GM19463 (cell line): ENCODE measurements around the gene TRIM72.
"Not testable (repeated sequence)": the region's sequence is repeated elsewhere in the genome, so short reads cannot be mapped to it uniquely, and the experiment has no call there.

Source experiments
- ATAC-seq: cut with Tn5 transposase; IDR thresholded peaks from one replicate; pipeline ENCODE4 v1.9.1; 2021; ENCODE audit warnings: mild to moderate bottlenecking, moderate library complexity; ENCODE audit not compliant: unreplicated experiment

Gene TRIM72

GRCh38 chr16:31251435-31251834 lies 37.5 kb downstream of the TRIM72 start:
- no peak for ATAC-seq

GRCh38 chr16:31253642-31254045 lies 39.7 kb downstream of the TRIM72 start:
- ATAC-seq = no peak

DNA sequence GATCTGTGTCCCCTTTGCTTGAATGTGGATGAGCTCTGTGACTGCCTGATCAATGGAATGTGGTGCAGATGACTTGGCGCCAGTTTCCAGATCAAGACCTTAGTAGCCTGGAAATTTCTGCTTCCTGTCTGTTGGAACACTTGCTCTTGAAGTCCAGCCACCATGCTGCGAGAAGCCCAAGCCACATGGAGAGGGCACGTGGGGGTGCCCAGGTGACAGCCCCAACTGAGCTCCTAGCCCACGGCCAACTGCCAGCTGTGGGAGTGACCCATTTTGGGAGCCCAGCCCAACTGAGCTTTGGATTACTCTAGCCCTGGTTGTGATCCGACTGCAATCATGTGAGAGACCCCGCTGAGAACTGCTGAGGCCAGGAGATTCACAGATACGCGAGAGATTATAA lies 42.5 kb downstream of the TRIM72 start:
- ATAC-seq = no peak

DNA sequence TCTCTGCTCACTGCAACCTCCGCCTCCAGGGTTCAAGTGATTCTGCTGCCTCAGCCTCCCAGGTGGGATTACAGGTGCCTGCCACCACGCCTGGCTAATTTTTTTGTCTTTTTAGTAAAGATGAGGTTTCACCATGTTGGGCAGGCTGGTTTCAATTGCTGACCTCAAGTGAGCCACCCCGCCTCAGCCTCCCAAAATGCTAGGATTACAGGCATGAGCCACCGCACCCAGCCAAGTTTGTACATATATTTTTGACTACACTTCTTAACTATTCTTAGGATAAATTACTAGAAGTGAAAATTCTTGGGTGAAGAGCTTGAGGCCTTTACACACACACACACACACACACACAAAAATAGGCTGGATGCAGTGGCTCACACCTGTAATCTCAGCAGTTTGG lies 44.4 kb downstream of the TRIM72 start:
- no peak for ATAC-seq

DNA sequence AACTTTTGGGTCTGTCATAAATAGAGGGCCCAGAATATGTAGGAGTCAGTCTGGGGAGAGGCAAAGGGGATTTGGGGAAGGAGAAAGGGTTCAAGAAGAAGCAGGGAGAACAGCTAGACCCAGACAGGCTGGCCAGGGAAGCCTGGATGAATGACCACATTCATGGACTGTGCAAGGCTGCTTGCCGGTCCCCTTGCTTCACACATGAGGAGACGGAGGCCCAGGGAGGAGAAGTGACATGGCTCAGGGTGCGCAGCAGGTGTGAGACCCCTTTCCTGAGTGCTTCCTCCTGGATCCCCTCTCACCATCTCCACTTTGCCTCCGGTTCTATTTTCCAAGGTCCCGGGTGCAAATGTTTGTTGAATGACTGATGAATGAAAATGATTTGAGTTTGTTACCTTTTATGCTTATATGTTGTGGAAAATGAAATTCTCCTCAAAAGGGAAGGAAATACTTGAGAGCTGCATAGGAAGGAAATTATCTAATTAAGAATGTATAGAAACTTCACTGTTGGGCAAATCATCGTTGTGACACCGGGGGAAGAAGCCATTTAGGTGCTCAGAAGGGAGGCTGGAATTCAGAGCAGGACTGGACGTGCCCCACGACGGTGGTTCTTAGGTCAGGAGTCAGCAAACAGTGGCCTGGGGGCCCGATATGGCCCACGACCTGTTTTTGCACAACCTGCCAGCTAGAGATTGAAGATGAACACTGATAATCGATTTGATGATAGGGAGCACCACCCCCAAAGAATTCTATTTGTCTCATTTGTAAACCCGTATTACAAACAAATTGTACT lies 46.4 kb downstream of the TRIM72 start:
- ATAC-seq = no peak

GRCh38 chr16:31262084-31262483 lies 48.2 kb downstream of the TRIM72 start:
- ATAC-seq = no peak

DNA sequence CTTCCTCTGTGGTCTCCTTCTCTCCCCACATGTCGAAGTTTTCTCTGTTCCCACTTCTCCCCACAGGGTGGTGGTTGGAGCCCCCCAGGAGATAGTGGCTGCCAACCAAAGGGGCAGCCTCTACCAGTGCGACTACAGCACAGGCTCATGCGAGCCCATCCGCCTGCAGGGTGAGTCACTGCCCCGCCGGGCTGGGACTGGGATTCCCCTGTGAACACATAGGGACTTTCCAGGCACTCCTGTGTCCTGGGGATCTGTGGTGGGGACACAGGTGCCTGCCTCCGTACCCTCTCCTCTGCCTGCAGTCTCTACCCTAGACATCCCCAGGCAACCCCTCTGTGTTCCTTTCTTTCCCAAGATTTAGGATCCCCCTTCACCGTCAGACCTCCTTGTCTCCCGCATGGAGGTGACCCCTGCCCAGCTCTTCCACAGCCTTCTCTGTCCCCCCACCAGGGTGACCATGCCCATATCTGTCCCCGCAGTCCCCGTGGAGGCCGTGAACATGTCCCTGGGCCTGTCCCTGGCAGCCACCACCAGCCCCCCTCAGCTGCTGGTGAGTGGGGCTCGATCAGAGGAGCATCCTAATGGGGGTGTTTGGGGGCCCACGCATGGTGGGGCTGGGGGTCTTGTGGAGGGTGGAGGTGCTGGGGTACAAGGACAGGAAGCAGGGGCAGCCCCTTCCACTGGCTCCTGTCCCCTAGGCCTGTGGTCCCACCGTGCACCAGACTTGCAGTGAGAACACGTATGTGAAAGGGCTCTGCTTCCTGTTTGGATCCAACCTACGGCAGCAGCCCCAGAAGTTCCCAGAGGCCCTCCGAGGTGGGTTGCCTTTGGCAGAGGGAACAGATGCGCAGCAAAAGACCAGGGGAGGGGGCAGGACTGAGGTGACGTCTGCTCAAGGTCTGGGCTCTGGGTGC lies 51.7 kb downstream of the TRIM72 start:
- peak; percentile 95 for ATAC-seq

GRCh38 chr16:31267332-31268032 lies 53.6 kb downstream of the TRIM72 start:
- ATAC-seq = no peak

DNA sequence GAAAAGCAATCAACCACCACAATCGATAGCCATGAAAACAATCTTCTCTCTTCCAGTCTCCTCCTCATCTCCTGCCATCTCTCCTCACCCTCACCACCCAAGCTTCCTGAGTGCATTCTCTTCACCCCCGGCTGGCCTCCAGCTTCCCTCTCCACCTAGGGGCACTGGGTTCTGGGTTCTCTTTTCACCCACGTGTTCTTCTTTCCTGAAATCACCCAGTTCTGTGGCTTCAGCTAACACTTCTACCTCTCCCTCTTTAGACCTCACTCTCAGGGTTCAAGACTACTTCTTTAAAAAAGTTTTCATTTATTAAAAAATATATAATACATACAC lies 54.1 kb downstream of the TRIM72 start:
- no peak for ATAC-seq

- ATAC-seq = no peak
Measured at GRCh38 chr16:31268891-31269290, 55.0 kb downstream of the TRIM72 start.

DNA sequence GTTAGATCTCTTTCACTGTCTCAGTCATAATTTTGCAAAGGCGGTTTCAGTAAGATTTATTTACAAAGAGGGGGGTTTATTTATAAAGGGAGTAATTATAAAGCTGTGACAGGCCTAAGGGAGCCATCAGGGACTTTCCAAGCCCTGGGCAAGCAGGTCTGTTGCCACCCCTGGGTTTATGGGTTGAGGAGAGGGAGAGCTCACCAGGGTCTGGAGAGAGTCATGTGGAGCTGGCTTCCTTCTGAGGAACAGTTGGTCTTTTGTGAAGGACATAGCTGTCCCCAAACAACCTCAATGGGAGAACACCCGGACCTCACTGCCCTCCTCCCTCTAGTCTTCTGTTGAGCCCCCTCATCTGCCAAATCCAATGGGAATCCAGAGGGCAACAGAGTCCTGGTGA lies 55.6 kb downstream of the TRIM72 start:
- ATAC-seq = no peak

DNA sequence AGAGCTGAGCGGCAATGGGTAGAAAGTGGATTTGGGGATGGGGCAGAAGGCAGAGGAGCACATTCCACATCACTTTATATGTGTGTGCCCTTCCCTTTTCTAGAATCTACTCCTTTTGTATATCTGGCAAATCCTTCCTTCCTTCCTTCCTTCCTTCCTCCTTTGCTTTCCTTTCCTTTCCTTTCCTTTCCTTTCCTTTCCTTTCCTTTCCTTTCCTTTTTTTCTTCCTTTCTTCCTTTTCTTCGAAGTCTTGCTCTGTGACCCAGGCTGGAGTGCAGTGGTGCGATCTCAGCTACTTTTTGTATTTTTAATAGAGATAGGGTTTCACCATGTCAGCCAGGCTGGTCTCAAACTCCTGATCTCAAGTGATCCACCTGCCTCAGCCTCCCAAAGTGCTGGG lies 56.1 kb downstream of the TRIM72 start:
- not testable (repeated sequence) for ATAC-seq

DNA sequence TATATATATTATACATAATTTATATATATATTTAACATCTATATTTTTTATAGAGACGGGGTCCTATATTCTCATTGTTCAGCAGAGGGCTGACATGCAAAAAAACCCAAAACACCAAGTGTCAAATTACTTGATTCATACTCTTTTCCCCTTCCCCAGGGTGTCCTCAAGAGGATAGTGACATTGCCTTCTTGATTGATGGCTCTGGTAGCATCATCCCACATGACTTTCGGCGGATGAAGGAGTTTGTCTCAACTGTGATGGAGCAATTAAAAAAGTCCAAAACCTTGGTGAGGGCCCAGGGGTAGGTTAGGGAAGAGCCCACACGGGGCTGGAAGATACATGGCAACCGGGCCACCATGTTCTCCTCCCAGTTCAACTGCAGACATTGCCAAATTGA lies 56.9 kb downstream of the TRIM72 start:
- ATAC-seq = no peak

DNA sequence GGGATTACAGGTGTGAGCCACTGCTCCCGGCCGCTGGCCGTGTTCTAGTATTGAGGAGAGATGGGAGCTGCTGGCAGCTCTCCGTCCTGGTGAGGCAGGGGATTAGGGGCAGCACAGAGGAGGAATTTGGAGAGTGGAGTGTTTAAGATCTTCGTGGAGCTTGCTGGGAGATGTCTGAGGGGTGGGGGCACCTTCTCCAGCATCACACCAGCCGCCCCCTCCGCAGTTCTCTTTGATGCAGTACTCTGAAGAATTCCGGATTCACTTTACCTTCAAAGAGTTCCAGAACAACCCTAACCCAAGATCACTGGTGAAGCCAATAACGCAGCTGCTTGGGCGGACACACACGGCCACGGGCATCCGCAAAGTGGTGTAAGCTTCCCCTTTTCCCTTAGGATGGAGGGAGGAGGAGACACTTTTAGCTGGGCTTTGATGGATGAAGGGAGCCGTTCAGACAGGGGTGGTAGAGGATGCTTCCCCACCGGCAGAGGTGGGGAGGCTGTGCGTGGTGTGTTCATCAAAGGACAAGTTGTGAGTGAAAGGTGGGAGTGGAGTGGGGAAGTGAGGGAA lies 57.8 kb downstream of the TRIM72 start:
- no peak for ATAC-seq

- ATAC-seq = no peak
Measured at GRCh38 chr16:31273187-31273586, 59.3 kb downstream of the TRIM72 start.

GRCh38 chr16:31273676-31274075 lies 59.8 kb downstream of the TRIM72 start:
- no peak for ATAC-seq

- no peak for ATAC-seq
Measured at GRCh38 chr16:31274831-31275816, 61.2 kb downstream of the TRIM72 start.

DNA sequence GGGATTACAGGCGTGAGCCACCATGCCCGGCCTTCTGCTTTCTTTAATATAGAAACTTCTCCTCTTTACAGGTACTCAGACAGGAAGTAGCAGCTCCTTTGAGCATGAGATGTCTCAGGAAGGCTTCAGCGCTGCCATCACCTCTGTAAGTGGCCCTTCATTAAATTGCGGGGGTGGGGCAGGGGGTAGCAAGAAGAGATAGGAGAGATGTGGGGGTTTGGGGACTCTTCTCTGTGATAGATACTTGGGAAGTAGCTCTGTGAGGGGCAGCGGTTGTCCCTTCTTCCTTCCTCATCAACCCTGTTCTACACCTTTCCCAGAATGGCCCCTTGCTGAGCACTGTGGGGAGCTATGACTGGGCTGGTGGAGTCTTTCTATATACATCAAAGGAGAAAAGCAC lies 62.7 kb downstream of the TRIM72 start:
- no peak for ATAC-seq

DNA sequence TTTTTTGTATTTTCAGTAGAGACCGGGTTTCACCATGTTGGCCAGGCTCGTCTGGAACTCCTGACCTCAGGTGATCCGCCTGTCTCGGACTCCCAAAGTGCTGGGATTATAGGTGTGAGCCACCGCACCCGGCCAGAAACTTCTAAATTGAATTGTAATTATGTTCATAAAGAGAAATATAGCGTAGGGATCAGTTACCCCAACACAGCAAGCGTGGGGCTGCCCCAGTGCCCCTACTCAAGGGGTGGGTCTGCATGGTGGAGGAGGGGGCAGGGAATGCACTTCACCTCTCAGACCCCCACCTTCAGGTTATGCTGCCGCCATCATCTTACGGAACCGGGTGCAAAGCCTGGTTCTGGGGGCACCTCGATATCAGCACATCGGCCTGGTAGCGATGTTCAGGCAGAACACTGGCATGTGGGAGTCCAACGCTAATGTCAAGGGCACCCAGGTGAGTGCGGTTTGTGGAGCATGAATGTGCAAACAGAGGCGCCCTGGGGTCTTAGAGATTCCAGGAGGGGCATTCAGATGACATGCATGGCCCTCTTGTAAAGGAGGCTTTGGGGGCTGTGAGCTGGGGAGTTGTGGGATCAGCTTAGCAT lies 63.8 kb downstream of the TRIM72 start:
- ATAC-seq = no peak

DNA sequence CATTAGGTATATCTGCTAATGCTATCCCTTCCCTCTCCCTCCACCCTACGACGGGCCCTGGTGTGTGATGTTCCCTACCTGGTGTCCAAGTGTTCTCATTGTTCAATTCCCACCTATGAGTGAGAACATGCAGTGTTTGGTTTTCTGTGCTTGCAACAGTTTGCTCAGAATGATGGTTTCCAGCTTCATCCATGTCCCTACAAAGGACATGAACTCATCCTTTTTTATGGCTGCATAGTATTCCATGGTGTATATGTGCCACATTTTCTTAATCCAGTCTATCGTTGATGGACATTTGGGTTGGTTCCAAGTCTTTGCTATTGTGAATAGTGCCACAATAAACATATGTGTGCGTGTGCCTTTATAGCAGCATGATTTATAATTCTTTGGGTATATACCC lies 64.9 kb downstream of the TRIM72 start:
- not testable (repeated sequence) for ATAC-seq
